Gastrocnemius medialis (tissue), 4 donors: Measurements from ENCODE around the gene EVI5.

Experiments
- POLR2A ChIP-seq, 2 donors: fragments of 450-650 bp; IDR thresholded peaks; one replicate each; pipeline ENCODE4 v1.6.1; 2017; ENCODE audit warnings: antibody characterized with exemption in 2 of 2, mild to moderate bottlenecking in 2 of 2, moderate library complexity in 2 of 2
- TF ChIP-seq, protein P1 (sequence below), 5 experiments: fragments of 450-650 bp in 3 of 5; fragments of 200-600 bp in 2 of 5; sonication (generic) in 2 of 5; IDR thresholded peaks in 4 of 5; conservative IDR thresholded peaks in 1 of 5; 1 replicate in 4 of 5; 2 replicates in 1 of 5; pipeline ENCODE4 v1.5.1; 2016 to 2019; ENCODE audit warnings: antibody characterized with exemption in 5 of 5, mild to moderate bottlenecking in 3 of 5, moderate library complexity in 3 of 5

DNA sequence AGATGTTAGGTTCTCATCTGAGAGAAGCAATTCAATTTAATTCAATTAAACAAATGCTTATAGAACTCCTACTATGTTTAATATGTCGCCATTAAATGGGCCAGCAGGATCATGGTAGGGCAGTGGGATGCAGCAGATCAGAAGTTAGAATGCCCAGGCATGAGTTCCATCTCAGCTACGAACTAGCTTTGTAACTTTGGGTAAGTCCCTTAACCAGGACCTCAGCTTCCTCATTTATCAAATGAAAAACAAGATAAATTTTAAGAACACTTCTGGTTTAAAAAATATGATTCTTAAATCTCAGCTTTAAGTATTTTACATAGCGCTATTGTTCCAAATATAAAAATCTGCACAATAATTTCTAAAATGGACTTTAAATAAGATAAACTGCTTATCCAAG is 230.7 kb downstream of the EVI5 start:
- TF ChIP-seq, protein P1, sequence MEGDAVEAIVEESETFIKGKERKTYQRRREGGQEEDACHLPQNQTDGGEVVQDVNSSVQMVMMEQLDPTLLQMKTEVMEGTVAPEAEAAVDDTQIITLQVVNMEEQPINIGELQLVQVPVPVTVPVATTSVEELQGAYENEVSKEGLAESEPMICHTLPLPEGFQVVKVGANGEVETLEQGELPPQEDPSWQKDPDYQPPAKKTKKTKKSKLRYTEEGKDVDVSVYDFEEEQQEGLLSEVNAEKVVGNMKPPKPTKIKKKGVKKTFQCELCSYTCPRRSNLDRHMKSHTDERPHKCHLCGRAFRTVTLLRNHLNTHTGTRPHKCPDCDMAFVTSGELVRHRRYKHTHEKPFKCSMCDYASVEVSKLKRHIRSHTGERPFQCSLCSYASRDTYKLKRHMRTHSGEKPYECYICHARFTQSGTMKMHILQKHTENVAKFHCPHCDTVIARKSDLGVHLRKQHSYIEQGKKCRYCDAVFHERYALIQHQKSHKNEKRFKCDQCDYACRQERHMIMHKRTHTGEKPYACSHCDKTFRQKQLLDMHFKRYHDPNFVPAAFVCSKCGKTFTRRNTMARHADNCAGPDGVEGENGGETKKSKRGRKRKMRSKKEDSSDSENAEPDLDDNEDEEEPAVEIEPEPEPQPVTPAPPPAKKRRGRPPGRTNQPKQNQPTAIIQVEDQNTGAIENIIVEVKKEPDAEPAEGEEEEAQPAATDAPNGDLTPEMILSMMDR (IDR thresholded peaks at IDR 0.05 in 4 of 5, conservative IDR thresholded peaks at IDR 0.05 in 1 of 5): no peak
- TF ChIP-seq POLR2A (IDR thresholded peaks at IDR 0.05): no peak
